ENCODE measurements around the gene URI1.

The URI1 gene

GRCh38 chr19:29971648-29972047 is 29.6 kb downstream of the URI1 start:
- DNase-seq: no peak

- DNase-seq: no peak
Observed at GRCh38 chr19:29974701-29975100, 32.7 kb downstream of the URI1 start.

GRCh38 chr19:29976151-29976943 is 34.3 kb downstream of the URI1 start:
- DNase-seq: no peak

- no peak for DNase-seq
Observed at GRCh38 chr19:29978080-29978479, 36.0 kb downstream of the URI1 start.

GRCh38 chr19:29983568-29983967 is 41.5 kb downstream of the URI1 start:
- no peak for DNase-seq

- no peak for DNase-seq
Observed at GRCh38 chr19:29985196-29985595, 43.2 kb downstream of the URI1 start.

GRCh38 chr19:29988351-29988750 is 46.3 kb downstream of the URI1 start:
- no peak for DNase-seq

- DNase-seq: no peak
Observed at GRCh38 chr19:29992233-29992867, 50.3 kb downstream of the URI1 start.

GRCh38 chr19:29999490-29999889 is 57.5 kb downstream of the URI1 start:
- DNase-seq: no peak

- no peak for DNase-seq
Observed at GRCh38 chr19:30000862-30001261, 58.8 kb downstream of the URI1 start.

GRCh38 chr19:30001301-30001700 is 59.3 kb downstream of the URI1 start:
- DNase-seq: no peak

GRCh38 chr19:30001791-30002190 is 59.8 kb downstream of the URI1 start:
- no peak for DNase-seq

- no peak for DNase-seq
Observed at GRCh38 chr19:30003866-30004265, 61.8 kb downstream of the URI1 start.

- no peak for DNase-seq
Observed at GRCh38 chr19:30004403-30004802, 62.4 kb downstream of the URI1 start.

GRCh38 chr19:30006207-30006606 is 64.2 kb downstream of the URI1 start:
- DNase-seq: no peak

- no peak for DNase-seq
Observed at GRCh38 chr19:30008169-30008568, 66.1 kb downstream of the URI1 start.

GRCh38 chr19:30009013-30009412 is 67.0 kb downstream of the URI1 start:
- no peak for DNase-seq

- DNase-seq: no peak
Observed at GRCh38 chr19:30011051-30011578, 69.1 kb downstream of the URI1 start.

GRCh38 chr19:30014770-30015169 is 72.7 kb downstream of the URI1 start:
- DNase-seq: no peak

GRCh38 chr19:30017172-30017571 is 75.1 kb downstream of the URI1 start:
- no peak for DNase-seq

GRCh38 chr19:30020189-30020588 is 78.2 kb downstream of the URI1 start:
- DNase-seq: no peak

- no peak for DNase-seq
Observed at GRCh38 chr19:30022659-30023058, 80.6 kb downstream of the URI1 start.

- no peak for DNase-seq
Observed at GRCh38 chr19:30023330-30023729, 81.3 kb downstream of the URI1 start.

GRCh38 chr19:30024091-30024490 is 82.1 kb downstream of the URI1 start:
- no peak for DNase-seq
